NCI-H82 treated with DMSO at 0.1 percent for 48 hours (cell line): ENCODE data around the gene ALG5.
A peak's percentile ranks its signal among the peaks of the same experiment; 100 is the strongest.

ENCODE experiments used
- DNase-seq: peaks from one replicate; lab custom pipeline; 2025; ENCODE audit not compliant: unreplicated experiment; lab: John Stamatoyannopoulos, UW

ALG5 gene

GRCh38 chr13:36999054-36999714 is at the start of gene ALG5:
TSS of gene ALG5 (minus strand) at chr13:36999340. CDS start at chr13:36999300, 40 bp downstream.
- DNase-seq: peak; percentile 90

GRCh38 chr13:37047846-37048245 is 48.7 kb upstream of the ALG5 start:
- no peak for DNase-seq

- DNase-seq: no peak
Measured at GRCh38 chr13:37047032-37047431, 47.9 kb upstream of the ALG5 start.

- no peak for DNase-seq
Measured at GRCh38 chr13:37046062-37046461, 46.9 kb upstream of the ALG5 start.

GRCh38 chr13:37040789-37041188 is 41.6 kb upstream of the ALG5 start:
- DNase-seq: no peak

- DNase-seq: no peak
Measured at GRCh38 chr13:37039896-37040295, 40.8 kb upstream of the ALG5 start.

- no peak for DNase-seq
Measured at GRCh38 chr13:37037241-37037640, 38.1 kb upstream of the ALG5 start.

- DNase-seq: no peak
Measured at GRCh38 chr13:37029617-37030016, 30.5 kb upstream of the ALG5 start.

- DNase-seq: no peak
Measured at GRCh38 chr13:37027639-37028038, 28.5 kb upstream of the ALG5 start.

- no peak for DNase-seq
Measured at GRCh38 chr13:37026771-37027170, 27.6 kb upstream of the ALG5 start.

- DNase-seq: no peak
Measured at GRCh38 chr13:37023871-37024270, 24.7 kb upstream of the ALG5 start.

GRCh38 chr13:37014609-37015008 is 15.5 kb upstream of the ALG5 start:
- DNase-seq: no peak

GRCh38 chr13:37011788-37012187 is 12.6 kb upstream of the ALG5 start:
- no peak for DNase-seq

- no peak for DNase-seq
Measured at GRCh38 chr13:37011002-37011401, 11.9 kb upstream of the ALG5 start.

- no peak for DNase-seq
Measured at GRCh38 chr13:37010424-37010823, 11.3 kb upstream of the ALG5 start.

GRCh38 chr13:37009692-37010091 is 10.6 kb upstream of the ALG5 start:
- DNase-seq: no peak

GRCh38 chr13:37001921-37002250 is 2.7 kb upstream of the ALG5 start:
- no peak for DNase-seq

- DNase-seq: no peak
Measured at GRCh38 chr13:36998624-36999041, 507 bp downstream of the ALG5 start.

GRCh38 chr13:36997716-36998427 is 1.3 kb downstream of the ALG5 start:
- DNase-seq: no peak

- no peak for DNase-seq
Measured at GRCh38 chr13:36992362-36992761, 6.8 kb downstream of the ALG5 start.

GRCh38 chr13:36986462-36987240 is 12.5 kb downstream of the ALG5 start:
- DNase-seq: no peak

GRCh38 chr13:36981156-36981743 is 17.9 kb downstream of the ALG5 start:
- DNase-seq: peak; percentile 16
